HG02870 (cell line): ENCODE measurements around the gene CA7.

Source experiments
- ATAC-seq: cut with Tn5 transposase; IDR thresholded peaks from one replicate; pipeline ENCODE4 v1.9.1; 2021; ENCODE audit warnings: mild to moderate bottlenecking, moderate library complexity; ENCODE audit not compliant: unreplicated experiment

Gene CA7

DNA sequence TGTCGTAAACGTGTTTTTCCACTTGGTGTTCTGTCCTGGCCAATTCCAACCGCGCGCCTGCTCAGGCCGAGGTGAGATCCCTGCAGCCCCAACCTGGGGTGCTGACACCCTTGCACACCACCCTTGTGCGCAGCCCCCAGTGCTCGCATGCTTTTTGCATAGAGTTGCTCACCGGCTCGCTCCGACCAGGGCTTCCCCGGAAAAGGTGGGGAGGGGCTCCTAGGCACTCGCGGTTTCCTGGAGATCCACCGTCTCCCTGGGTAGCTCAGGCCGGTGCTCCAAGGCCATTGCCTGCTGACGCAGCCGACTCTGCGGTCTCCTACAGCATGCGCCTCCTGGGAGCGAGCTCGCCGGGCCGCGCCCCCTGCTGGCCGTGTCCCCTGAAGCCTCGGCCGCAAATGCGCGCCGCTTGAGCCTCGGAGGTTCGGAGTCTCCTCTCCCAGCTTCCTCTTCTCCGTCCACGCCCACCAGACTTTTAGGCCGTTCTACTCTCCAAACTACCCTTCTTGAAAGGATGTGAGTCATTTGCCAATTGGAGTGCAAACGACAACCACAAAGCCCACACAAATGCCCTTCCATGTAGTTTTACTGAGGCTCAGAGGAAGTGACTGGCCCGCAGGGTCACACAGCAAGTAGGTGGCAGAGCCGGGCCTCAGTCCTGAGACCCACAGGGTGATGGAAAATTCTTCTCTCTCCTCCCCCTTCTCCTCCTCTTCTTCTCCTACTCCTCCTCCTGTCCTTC, 28.9 kb downstream of the CA7 start:
- ATAC-seq: peak; percentile 82

DNA sequence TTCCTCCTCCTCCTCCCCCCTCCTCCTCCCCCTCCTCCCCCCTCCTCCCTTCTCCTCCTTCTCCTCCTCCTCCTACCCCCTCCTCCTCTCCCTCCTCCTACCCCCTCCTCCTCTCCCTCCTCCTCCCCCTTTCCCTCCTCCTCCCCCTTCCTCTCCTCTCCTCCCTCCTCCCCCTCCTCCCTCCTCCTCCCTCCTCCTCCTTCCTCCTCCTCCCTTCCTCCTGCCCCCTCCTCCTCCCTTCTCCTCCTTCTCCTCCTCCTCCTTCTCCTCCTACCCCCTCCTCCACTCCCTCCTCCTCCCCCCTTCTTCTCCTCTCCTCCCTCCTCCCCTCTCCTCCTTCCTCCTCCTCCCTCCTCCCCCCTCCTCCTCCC, 29.5 kb downstream of the CA7 start:
- ATAC-seq: no peak

DNA sequence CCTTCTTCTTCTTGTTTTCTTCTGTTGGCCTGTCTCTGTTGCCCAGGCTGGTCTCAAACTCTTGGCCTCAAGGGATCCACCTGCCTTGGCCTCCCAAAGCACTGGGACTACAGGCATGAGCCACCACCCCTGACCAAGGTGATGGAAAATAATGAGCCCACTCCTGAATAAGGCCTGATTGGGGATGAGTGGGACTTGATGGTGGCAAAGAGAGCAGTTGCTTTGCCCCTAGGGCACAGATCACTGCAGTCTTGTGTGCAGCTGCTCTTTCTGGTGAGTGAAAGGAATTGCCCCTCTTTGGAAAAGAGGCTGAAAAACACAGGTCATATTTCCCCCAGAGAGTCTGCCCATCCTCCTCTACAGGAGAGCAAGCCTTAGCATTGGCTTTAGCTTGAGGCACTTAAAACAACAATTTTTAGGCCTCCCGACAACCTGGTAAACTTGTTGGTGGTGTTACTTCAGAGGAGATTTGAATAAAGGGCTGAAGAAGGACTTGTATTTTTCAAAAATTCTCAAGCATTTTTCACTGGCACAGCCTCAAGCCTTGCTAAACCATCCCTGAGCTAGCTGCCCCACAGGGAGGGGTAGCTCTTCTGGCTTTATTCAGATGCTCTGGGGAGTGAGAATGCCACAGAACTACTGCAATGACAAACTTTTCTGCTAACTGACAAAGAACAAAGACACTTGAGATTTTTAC, 30.0 kb downstream of the CA7 start:
- no peak for ATAC-seq

DNA sequence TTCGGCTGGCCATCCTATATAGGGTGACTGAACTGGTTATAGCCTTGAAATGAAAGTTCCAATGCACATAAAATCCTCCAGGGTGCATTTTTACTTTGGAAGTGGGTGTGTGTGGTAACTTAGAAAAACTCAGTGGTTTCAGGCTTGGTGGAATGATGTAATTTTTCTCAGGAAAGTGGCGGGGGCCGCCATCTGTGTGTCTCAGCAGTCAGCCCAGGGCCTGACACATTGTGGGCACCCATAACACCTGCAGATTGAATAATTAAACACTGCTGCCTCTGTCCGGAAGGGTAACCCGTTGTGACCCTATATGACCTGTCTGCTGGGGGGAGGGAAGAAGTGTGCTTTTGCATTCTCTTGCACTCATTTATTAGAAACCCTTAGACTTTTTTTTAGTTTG, 33.9 kb downstream of the CA7 start:
- ATAC-seq: no peak

DNA sequence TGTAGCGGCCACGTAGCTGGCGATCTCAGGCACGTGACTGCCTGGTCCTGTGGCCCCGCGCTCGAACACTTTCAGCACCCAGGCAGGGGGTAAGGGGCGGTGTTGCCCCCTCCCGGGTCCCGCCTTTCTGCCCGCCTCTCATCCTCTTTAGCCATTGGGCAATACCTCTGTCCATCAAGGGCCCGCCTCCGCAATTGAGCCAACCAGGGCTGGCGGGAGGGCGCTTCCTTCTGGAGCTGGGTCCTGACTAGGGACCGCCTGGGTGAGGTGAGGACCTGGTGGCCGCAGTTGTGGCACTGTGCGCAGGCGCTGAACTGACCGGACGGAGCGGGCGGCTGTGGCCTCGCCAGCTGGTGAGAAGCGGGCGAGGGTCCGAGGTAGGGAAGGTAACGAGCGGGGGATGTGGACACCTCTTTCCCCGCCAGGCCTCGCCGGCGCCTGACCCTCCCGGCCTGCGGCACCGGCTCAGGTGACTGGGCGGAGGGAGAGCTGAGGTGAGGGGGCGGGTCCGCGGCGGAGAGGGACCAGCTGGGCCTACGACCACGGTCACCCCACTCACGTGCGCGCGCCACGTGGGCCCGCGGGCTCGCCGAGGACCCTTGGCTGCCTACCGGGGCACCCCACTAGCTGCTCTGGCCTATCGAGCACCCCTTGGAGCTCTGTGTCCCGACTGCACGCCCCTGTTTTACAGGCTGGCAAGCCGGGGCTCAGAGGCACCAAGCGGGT, 36.2 kb downstream of the CA7 start, which contains the start of gene PDP2:
Gene PDP2, plus strand, starts transcription at position 228 of the 726 bp plus-strand sequence. CDS start 3,770 bp downstream, outside the sequence.
- ATAC-seq: peak; percentile 96

GRCh38 chr16:66881014-66881417, 36.8 kb downstream of the CA7 start:
- no peak for ATAC-seq

DNA sequence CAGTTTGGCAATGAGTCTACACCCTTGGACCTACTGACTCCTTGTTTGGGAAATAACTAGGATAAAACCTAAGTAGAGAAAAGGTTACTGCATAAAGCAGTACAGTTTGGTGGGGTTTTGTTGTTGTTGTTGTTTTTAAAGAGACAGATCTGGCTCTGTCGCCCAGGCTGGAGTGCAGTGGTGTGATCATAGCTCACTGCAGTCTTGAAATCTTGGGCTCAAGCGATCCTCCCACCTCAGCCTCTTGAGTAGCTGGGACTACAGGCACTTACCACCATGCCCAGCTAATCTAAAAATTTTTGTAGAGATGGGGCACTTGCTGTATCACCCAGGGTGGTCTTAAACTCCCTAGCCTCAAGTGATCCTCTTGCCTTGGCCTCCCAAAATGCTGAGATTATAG, 37.3 kb downstream of the CA7 start:
- no peak for ATAC-seq

- no peak for ATAC-seq
These were observed 37.8 kb downstream of the CA7 start for GRCh38 chr16:66881964-66882508.

- ATAC-seq: no peak
These were observed 38.5 kb downstream of the CA7 start for GRCh38 chr16:66882702-66883101.

GRCh38 chr16:66885491-66885890, 41.3 kb downstream of the CA7 start:
- no peak for ATAC-seq

DNA sequence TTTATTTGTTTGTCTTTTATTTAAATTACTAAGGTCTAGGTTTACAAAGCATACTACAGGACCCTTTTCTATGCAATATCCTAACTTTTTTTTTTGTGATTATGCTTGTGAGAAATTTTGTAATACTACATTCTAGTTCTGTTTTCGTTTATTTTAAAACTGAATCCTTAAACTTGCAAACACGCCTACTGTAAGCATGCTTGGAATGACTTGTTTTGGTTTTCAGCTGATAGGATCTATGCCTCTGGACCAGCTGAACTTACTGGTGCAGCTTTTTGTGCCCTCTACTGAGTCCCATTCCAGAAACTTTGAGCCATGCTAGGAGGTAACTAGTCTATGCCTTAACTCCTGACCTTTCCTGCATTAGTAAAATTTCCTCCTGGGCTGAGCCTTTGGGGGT, 42.1 kb downstream of the CA7 start:
- no peak for ATAC-seq

DNA sequence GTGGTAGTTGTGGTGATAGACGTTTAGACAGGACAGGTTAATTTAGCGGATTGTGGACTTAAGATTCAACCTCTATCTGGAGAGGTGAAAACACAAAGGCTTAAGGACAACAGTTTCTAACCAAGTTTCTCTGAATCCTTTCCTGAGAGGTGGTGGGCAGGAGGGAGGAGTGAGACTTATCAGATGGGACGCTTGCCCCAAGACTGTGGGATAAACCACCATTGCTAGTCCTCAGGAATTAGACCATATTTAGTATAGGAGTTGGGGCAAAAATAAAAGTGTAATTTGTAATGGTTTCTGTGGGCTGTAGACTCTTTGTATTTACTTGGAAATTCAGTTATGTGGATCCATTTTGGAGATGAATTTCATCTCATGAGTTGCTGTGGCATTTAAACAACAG, 42.7 kb downstream of the CA7 start:
- no peak for ATAC-seq

GRCh38 chr16:66888647-66889615, 44.7 kb downstream of the CA7 start:
- no peak for ATAC-seq

- ATAC-seq: no peak
These were observed 45.4 kb downstream of the CA7 start for GRCh38 chr16:66889622-66890021.

- no peak for ATAC-seq
These were observed 46.6 kb downstream of the CA7 start for GRCh38 chr16:66890799-66891198.

- no peak for ATAC-seq
These were observed 47.1 kb downstream of the CA7 start for GRCh38 chr16:66891360-66891759.

GRCh38 chr16:66891797-66892196, 47.6 kb downstream of the CA7 start:
- ATAC-seq: no peak

- ATAC-seq: no peak
These were observed 49.8 kb downstream of the CA7 start for GRCh38 chr16:66894055-66894454.

DNA sequence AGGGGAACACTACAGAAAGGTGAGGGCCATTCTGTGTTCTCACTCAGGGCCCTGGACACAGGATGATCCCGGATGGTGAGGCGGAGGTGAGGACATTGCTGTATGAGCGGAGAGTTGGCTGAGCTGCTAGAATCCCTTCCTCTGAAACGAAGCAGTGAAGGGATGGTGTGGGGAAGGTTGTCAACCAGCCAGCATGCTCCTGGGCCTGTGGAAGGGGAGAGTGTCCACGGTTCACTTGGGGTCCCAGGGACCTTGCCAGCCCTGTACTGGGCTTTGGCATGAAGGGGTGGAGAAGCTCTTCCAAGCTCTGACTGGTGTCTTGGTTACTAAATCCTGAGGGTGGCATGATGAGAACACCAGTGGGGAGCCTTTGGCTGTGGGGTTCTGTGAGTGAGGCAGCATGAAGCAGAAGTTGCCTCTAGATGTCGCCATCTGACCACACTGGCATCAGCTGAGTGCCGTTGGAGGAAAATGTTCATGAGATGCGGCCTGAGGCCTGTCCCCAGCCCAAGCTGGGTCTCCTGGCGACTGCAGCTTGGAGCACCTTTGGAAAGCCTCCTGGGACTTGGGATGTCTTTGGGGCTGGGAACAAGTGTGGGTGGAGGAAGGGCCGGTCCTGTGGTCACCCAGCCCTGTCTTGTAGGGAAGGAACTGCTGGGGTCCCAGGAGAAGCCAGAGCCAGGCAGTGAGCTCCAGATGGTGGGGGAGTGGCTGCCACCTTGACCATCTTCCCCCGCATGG, 50.9 kb downstream of the CA7 start:
- no peak for ATAC-seq

GRCh38 chr16:66895689-66895979, 51.4 kb downstream of the CA7 start:
- no peak for ATAC-seq
